Mucosa of rectum (tissue), 2 donors: ENCODE data around the gene ME3.
A peak's percentile ranks its signal among the peaks of the same experiment; 100 is the strongest.
"Not testable (repeated sequence)": the region's sequence is repeated elsewhere in the genome, so short reads cannot be mapped to it uniquely, and the experiment has no call there.

ENCODE experiments used
- H3K27ac ChIP-seq, 2 donors: one replicate each; pipeline ENCODE4 v1.7.0; 2013; ENCODE audit warnings: inconsistent platforms in 2 of 2, low read depth in 2 of 2, low read length in 2 of 2
- H3K27me3 ChIP-seq, 2 donors: one replicate each; pipeline ENCODE4 v1.7.0; 2013; ENCODE audit warnings: low read length in 2 of 2; ENCODE audit not compliant: control insufficient read depth in 2 of 2, insufficient read depth in 2 of 2
- H3K36me3 ChIP-seq, 2 donors: one replicate each; pipeline ENCODE4 v1.7.0; 2013; ENCODE audit warnings: low read length in 2 of 2; ENCODE audit not compliant: control insufficient read depth in 2 of 2, insufficient read depth in 2 of 2
- H3K4me1 ChIP-seq, 2 donors: one replicate each; pipeline ENCODE4 v1.7.0; 2013; ENCODE audit warnings: low read length in 2 of 2, mild to moderate bottlenecking in 1 of 2; ENCODE audit not compliant: control insufficient read depth in 2 of 2, insufficient read depth in 2 of 2
- H3K4me3 ChIP-seq, 2 donors: one replicate each; pipeline ENCODE4 v1.7.0; 2013; ENCODE audit warnings: low read length in 2 of 2
- H3K9ac ChIP-seq, 2 donors: one replicate each; pipeline ENCODE4 v1.7.0; 2013; ENCODE audit warnings: low read length in 2 of 2, low read depth in 1 of 2, mild to moderate bottlenecking in 1 of 2
- H3K9me3 ChIP-seq, 2 donors: one replicate each; pipeline ENCODE4 v1.7.0; 2013; ENCODE audit warnings: low read length in 2 of 2; ENCODE audit not compliant: control insufficient read depth in 2 of 2
- donor health status: healthy.
- donor health status: Normal muscosa, but diverticular disease.

Gene ME3

DNA sequence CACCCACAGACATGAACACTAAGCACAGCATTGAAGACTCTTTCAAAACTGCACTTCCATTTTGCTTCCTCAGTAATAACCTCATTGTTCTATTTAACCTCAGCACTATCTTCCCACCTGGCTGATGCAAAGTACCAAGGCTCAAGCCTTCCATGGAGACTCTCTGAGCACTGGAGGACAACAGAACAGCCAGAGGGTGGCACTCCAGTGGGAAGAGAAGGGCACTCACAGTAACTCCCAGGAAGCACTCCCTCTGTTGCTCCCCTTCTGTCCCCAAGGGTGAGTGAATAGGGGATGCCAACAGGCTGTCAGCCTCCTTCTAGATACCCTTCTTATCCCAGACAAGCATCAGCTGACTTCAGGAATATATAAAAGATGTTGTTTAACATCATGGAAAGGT, 3.5 kb downstream of the ME3 start:
- H3K27ac ChIP-seq, result no peak overlapping the region
- no peak overlapping the region for H3K4me3 ChIP-seq
- H3K4me1 ChIP-seq, result peaks cover 0 to 23% of the 10 kb centered on the region in 2 donors
- H3K9me3 ChIP-seq, result no peaks in the 10 kb centered on the region
- no peaks in the 10 kb centered on the region for H3K36me3 ChIP-seq
- H3K9ac ChIP-seq, result no peak overlapping the region
- no peaks in the 10 kb centered on the region for H3K27me3 ChIP-seq

DNA sequence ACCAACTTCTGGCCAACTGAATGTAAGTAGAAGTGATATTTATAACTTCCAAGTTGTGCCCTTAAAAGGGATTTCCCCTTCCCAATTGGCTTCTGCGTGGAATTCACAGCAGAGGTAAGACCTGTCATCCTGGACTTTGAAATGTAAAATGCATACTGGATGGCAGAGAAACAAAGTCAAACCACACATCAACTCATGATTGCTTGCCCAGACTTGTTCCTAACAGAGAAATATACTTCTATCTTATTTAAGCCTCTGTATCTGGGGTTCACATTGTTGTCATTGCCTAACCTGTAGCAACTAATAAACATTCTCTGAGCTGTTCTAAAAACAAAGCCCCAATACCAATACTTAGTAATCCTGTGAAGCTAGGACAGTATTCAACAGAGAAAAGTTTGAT, 6.2 kb downstream of the ME3 start:
- H3K27ac ChIP-seq, result no peak overlapping the region
- no peak overlapping the region for H3K9ac ChIP-seq
- H3K27me3 ChIP-seq, result no peaks in the 10 kb centered on the region
- no peak overlapping the region for H3K4me3 ChIP-seq
- peaks cover 0 to 6% of the 10 kb centered on the region in 2 donors for H3K4me1 ChIP-seq
- H3K36me3 ChIP-seq, result no peaks in the 10 kb centered on the region
- H3K9me3 ChIP-seq, result no peaks in the 10 kb centered on the region

GRCh38 chr11:86664930-86665329, 7.5 kb downstream of the ME3 start:
- no peaks in the 10 kb centered on the region for H3K4me1 ChIP-seq
- H3K9ac ChIP-seq, result no peak overlapping the region
- no peak overlapping the region for H3K4me3 ChIP-seq
- H3K27ac ChIP-seq, result no peak overlapping the region
- H3K9me3 ChIP-seq, result no peaks in the 10 kb centered on the region
- H3K27me3 ChIP-seq, result no peaks in the 10 kb centered on the region
- no peaks in the 10 kb centered on the region for H3K36me3 ChIP-seq

DNA sequence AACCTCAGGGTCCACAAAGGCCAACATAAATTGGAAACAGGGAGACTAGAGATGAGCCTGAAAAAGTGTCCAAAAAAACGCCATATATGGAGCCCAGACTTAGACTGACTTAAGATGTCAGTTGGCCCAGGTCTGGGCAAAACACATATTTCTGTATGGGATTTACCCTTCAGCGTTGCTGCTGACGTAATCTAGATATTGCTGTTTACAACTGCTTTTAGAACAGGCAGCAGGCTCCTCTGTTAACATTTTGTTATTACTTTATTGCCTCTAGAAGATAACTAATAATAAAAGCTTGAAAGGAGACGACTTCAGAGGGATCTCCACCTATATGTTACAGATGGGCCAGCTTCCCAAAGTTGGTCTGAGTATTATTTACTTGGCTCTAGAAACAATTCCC, 8.7 kb downstream of the ME3 start:
- Histone ChIP-seq H3K36me3 (no peaks in the 10 kb centered on the region), H3K4me1 (no peaks in the 10 kb centered on the region), H3K27ac (peak overlapping the region in 1 of 2 donors; percentile 12)

GRCh38 chr11:86663291-86663690, 9.1 kb downstream of the ME3 start:
- Histone ChIP-seq H3K4me1 (no peaks in the 10 kb centered on the region), H3K36me3 (no peaks in the 10 kb centered on the region), H3K9ac (no peak overlapping the region), H3K9me3 (no peaks in the 10 kb centered on the region), H3K4me3 (no peak overlapping the region), H3K27me3 (no peaks in the 10 kb centered on the region), H3K27ac (peak overlapping the region in 1 of 2 donors; percentile 12)

More for the DNA sequence above, 8.7 kb downstream of the ME3 start:
- H3K9ac ChIP-seq, result no peak overlapping the region
- H3K9me3 ChIP-seq, result no peaks in the 10 kb centered on the region
- no peak overlapping the region for H3K4me3 ChIP-seq
- H3K27me3 ChIP-seq, result no peaks in the 10 kb centered on the region

GRCh38 chr11:86660736-86661135, 11.7 kb downstream of the ME3 start:
- H3K9me3 ChIP-seq, result no peaks in the 10 kb centered on the region
- no peaks in the 10 kb centered on the region for H3K27me3 ChIP-seq
- H3K4me3 ChIP-seq, result no peak overlapping the region
- H3K4me1 ChIP-seq, result no peaks in the 10 kb centered on the region
- no peak overlapping the region for H3K9ac ChIP-seq
- no peak overlapping the region for H3K27ac ChIP-seq
- no peaks in the 10 kb centered on the region for H3K36me3 ChIP-seq

GRCh38 chr11:86660088-86660487, 12.3 kb downstream of the ME3 start:
- H3K4me1 ChIP-seq, result no peaks in the 10 kb centered on the region
- H3K9ac ChIP-seq, result no peak overlapping the region

DNA sequence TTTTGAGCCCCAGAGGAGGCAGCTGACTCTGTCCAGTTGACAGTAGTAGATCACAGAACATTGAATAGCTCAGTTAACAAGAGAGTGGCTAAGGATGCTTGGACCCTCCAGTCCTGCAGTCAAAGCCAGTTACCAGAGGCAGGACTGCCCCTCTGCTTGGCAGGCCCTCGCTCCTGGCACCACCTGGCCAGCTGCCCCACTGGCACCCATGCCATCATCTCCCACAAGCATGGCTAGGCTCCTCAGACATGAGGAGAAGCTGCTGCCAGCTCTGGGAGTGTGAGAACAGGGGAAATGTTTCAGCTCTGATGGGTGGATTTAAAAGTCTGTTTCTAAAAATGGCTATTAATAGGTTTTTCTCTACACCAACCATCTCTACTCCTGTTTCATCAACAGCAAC, 13.9 kb downstream of the ME3 start:
- Histone ChIP-seq H3K9me3 (no peaks in the 10 kb centered on the region), H3K9ac (no peak overlapping the region), H3K27me3 (no peaks in the 10 kb centered on the region), H3K4me1 (no peaks in the 10 kb centered on the region), H3K4me3 (no peak overlapping the region), H3K27ac (no peak overlapping the region), H3K36me3 (no peaks in the 10 kb centered on the region)

More at GRCh38 chr11:86660088-86660487, 12.3 kb downstream of the ME3 start:
- Histone ChIP-seq H3K27ac (no peak overlapping the region), H3K4me3 (no peak overlapping the region), H3K36me3 (no peaks in the 10 kb centered on the region), H3K27me3 (no peaks in the 10 kb centered on the region), H3K9me3 (no peaks in the 10 kb centered on the region)

DNA sequence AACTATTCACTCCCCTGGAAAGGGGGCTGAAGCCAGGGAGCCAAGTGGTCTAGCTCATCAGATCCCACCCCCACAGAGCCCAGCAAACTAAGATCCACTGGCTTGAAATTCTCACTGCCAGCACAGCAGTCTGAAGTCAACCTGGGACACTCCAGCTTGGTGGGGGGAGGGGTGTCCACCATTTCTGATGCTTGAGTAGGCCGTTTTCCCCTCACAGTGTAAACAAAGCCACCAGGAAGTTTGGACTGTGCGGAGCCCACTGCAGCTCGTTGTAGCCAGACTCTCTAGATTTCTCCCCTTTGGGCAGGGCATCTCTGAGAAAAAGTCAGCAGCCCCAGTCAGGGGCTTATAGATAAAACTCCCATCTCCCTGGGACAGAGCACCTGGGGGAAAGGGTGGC, 27.2 kb downstream of the ME3 start:
- not testable (repeated sequence) for H3K27ac ChIP-seq, H3K27me3 ChIP-seq, H3K4me1 ChIP-seq, H3K9me3 ChIP-seq, H3K36me3 ChIP-seq, H3K4me3 ChIP-seq, H3K9ac ChIP-seq

GRCh38 chr11:86644291-86644690, 28.1 kb downstream of the ME3 start:
- Histone ChIP-seq H3K9me3 (no peaks in the 10 kb centered on the region), H3K27ac (no peak overlapping the region), H3K27me3 (no peaks in the 10 kb centered on the region), H3K36me3 (no peaks in the 10 kb centered on the region), H3K4me1 (no peaks in the 10 kb centered on the region), H3K4me3 (no peak overlapping the region), H3K9ac (no peak overlapping the region)
